CD4-positive, alpha-beta T cell treated with Interleukin-15 for 1 hour (primary cell): Measurements from ENCODE around the gene GHDC.
"Not testable (repeated sequence)": the region's sequence is repeated elsewhere in the genome, so short reads cannot be mapped to it uniquely, and the experiment has no call there.

Experiments used
- DNase-seq: peaks from one replicate; pipeline ENCODE4 v3.0.0-alpha.2; 2020

Gene GHDC, protein sequence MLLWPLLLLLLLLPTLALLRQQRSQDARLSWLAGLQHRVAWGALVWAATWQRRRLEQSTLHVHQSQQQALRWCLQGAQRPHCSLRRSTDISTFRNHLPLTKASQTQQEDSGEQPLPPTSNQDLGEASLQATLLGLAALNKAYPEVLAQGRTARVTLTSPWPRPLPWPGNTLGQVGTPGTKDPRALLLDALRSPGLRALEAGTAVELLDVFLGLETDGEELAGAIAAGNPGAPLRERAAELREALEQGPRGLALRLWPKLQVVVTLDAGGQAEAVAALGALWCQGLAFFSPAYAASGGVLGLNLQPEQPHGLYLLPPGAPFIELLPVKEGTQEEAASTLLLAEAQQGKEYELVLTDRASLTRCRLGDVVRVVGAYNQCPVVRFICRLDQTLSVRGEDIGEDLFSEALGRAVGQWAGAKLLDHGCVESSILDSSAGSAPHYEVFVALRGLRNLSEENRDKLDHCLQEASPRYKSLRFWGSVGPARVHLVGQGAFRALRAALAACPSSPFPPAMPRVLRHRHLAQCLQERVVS

DNA sequence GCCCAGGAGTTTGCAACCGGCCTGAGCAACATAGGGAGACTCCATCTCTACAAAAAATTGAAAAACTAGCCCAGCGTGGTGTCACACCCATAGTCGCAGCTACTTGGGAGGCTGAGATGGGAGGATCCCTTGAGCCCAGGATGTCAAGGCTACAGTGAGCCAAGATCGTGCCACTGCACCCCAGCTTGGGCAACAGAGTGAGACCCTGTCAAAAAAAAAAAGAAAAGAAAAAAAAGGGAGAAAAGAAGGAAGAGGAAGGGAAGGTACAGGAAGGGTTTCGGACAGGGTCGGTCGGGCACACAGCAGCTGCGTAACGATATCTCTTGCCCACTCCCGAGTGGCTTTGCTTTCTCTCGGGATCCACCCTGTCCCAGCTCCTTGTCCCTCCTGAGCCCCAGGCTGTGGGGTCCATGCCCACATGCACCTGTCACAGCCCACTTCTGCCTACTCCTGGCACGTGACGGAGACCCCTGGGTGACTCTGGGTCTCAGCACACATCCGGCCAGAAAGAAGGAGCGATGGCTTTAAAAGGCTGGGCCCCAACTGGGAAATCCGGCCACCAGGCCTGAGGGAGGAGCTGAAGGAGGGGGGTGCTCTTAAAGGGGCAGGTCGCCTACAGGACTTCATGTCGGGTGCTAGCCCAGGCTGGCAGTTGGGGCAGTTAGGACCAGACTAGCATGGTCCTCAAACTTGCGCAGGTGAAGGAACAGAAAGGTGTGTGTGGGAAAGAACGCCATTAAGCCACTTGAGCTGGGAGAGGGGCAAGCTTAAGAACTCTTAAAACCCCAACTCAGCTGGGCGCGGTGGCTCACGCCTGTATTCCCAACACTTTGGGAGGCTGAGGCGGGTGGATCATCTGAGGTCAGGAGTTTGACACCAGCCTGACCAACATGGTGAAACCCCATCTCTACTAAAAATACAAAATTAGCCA lies at the start of gene GHDC:
Gene GHDC, minus strand, starts transcription at position 526 of the 931 bp plus-strand sequence. CDS start 913 bp downstream, outside the sequence.
- peak; percentile 82 for DNase-seq

DNA sequence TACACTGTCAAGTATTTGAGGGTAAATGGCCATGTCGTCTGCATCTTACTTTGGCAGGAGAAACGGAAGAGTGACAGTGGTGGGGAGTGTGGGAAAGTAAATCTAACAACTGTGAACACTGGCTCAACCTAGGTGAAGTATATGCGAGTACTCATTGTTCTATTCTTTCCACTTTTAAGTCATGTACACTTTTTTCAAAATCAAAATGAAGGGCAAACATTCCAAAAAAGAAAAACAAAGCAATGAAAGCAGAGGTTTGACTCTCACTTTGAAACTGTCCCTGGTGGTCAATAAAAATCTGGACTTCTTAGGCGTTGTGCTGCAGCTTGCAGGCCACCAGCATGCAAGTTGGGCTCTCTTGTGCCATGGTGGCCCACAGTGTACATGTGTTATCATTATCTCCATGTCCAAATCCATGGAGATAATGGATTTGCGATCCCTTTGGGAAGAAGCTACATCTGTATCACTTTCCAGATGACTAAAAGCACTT lies 49.2 kb upstream of the GHDC start:
- DNase-seq, result no peak

DNA sequence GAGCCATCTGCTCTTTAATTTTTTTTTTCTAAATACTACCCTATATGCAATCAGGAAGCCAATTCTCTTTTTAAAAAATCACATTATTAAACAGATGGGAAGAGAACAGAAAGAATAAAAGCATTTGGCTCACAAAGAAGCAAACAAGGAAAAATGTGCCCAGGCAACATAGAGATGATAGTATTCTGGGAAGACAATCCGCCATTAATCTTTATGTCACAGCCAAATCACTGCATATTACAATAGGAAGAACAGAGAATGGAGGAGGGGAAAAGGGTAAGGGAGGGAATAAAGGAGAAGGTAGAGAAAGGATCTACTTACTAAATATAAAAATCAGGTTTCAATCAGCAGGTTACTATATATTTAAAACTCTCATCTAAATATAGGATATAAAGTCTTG lies 47.6 kb upstream of the GHDC start:
- no peak for DNase-seq

- not testable (repeated sequence) for DNase-seq
Measured at GRCh38 chr17:42240863-42241262, 46.6 kb upstream of the GHDC start.

DNA sequence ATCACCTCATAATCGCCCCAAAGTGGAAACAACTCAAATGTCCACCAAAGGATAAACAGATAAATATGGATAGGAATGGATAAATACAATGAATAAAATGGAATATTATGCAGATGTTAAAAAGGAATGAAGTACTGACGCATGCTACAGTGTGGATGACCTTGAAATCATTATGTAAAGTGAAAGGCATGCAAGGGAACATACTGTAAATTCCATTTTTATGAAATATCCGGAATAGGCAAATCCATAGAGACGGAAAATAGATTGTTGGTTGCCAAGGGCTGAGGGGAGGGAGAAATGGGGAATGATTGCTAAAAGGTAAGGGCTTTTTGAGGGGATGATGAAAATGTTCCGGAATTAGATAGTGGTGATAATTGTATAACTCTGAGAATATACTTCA lies 45.9 kb upstream of the GHDC start:
- DNase-seq, result no peak

DNA sequence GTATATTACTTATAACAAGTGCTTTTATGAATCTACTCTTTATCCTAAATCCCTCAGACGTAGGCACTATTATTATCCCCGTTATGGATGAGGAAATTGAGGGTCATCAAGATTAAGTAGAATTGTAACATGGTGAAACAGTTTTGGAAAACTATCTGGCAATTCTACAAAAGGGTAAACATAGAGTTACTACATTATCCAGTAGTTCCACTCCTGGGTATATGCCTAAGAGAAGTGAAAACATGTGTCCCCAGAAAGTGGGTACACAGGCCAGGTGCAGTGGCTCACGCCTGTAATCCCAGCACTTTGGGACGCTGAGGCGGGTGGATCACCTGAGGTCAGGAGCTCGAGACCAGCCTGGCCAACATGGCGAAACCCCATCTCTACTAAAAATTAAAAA lies 45.3 kb upstream of the GHDC start:
- not testable (repeated sequence) for DNase-seq

DNA sequence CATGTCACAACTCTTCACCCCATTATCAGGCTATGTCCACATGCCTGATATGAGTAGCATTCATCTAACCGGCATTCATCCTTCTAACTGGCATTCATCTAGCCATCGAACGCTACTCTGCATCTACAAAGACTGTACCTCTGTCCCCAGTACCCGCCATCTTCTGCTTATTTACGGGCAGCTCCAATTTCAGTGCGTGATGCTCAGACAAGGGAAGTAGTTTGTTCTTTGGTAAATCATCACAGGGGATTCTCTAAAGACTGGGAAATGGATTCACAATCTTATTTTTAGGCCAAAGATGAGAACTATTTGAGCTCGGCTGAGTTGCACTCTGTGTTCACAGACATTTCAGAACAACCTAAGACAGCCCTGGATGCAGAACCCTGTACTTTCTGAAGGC lies 42.5 kb upstream of the GHDC start:
- DNase-seq, result no peak

GRCh38 chr17:42233994-42234393 lies 39.7 kb upstream of the GHDC start:
- DNase-seq, result no peak

- no peak for DNase-seq
Measured at GRCh38 chr17:42233156-42233555, 38.9 kb upstream of the GHDC start.

- DNase-seq, result no peak
Measured at GRCh38 chr17:42230225-42230624, 35.9 kb upstream of the GHDC start.

DNA sequence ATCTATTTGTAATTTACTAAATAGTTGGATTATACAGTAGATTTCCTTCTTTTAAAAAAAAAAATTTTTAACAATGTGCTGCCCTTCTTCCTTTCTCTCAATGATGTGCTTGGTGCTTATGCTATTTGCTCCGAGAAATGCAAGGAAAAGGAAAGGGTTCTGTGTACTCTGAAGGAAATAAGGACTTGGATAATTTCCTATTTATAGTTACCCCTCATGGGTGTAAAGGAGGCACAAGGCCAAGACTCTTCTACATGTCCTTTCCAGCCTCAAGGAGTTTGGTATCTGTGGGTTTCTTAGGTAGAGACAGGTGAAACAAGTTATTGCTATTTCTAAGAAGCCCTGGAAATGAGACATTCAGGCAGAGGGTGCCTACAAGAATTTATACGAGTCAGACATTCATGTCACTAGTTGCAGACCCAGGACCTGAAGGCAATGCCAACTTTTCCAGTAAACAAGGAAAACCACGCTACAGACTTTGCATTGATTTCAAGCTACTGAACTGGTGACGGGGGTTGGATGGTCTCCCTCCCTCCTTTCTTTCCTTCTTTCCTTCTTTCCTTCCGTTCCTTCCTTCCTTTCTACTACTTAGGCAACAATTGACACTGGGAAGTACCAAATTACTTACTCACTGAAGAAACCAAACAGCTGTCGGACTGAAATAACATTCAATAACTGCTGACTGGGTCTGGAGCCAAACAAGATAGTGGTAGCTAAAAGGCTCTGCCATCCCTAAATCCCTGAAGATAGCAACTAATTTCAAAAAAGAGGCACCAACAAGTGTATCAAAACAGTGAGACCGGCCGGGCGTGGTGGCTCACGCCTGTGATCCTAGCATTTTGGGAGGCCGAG lies 33.8 kb upstream of the GHDC start:
- DNase-seq, result no peak

- no peak for DNase-seq
Measured at GRCh38 chr17:42225646-42226045, 31.4 kb upstream of the GHDC start.

DNA sequence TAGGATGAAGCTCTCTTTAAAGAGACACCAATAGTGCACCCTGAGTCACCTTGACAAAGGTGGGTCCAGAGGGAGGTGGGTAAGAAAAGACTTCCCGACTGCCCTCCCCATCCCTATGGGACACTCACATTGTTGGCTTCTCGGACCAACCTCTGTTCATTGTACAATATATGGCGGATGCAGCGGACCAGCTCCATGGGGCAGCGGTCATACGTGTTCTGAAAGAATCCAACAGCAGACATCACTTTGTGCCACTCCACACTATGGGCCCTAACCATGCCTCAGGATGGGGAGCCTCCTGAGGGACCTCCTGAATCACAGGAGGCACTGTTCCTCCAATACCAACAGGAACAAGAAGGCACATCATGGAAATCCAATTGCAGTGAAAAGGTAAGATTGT lies 30.4 kb upstream of the GHDC start:
- no peak for DNase-seq

GRCh38 chr17:42221886-42222745 lies 27.8 kb upstream of the GHDC start:
- DNase-seq, result peak; percentile 62

GRCh38 chr17:42219280-42219679 lies 25.0 kb upstream of the GHDC start:
- DNase-seq, result not testable (repeated sequence)

DNA sequence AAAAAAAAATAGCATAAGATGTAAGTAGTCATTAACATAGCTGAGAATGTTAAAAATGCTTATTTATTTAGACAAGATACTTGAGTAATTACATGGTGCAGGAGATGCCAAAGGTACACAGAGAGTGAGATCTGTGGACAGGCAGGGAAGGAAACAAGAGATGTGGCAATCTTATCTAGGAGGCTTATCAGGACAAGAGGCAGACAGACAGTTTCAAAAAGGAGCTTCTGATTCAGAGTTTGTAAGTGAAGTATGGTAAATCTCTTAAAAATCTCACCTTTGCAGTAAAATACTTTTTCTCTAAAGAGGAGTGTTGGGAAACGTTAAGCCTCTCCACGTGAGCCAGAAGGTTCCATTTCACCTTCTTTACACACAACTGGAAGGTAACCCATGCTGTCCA lies 19.9 kb upstream of the GHDC start:
- no peak for DNase-seq

DNA sequence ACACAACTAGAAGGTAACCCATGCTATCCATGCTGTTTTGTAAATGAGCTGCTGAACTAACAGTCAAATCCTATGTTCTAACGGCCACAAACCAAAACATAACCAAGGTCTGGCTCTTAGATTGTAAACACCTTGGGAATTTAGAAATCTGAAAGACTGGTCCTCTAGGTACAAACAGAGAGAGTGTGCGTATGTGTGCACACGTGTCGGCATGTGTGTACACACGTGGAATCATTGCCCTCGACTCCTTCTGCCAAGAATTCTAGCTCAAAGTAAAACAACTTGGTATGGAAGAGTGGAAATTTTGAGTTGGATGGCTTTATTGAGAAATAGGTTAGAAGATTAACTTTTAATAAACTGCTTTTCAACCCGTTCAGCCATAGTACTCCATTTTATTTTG lies 18.1 kb upstream of the GHDC start:
- no peak for DNase-seq

- not testable (repeated sequence) for DNase-seq
Measured at GRCh38 chr17:42211921-42212341, 17.6 kb upstream of the GHDC start.

GRCh38 chr17:42210046-42210445 lies 15.8 kb upstream of the GHDC start:
- no peak for DNase-seq

- not testable (repeated sequence) for DNase-seq
Measured at GRCh38 chr17:42206153-42206612, 11.9 kb upstream of the GHDC start.

DNA sequence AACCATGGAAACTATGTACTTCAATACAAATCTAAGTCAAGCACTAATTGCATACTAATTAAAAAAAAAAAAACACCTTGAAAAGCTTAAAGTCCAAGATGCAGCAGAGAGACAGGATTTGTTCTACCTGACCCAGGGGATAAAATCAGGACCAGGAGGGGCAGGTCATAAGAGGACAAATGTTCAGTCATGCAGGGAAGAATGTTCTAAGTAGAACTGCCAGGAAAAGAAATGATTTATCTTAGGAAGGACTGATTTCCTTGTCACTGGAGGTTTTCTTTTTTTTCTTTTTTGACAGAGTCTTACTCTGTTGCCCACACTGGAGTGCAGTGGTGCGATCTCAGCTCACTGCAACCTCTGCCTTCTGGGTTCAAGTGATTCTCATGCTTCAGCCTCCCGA lies 9.1 kb upstream of the GHDC start:
- no peak for DNase-seq
